ENCODE results near the gene U2AF2.

The U2AF2 gene

DNA sequence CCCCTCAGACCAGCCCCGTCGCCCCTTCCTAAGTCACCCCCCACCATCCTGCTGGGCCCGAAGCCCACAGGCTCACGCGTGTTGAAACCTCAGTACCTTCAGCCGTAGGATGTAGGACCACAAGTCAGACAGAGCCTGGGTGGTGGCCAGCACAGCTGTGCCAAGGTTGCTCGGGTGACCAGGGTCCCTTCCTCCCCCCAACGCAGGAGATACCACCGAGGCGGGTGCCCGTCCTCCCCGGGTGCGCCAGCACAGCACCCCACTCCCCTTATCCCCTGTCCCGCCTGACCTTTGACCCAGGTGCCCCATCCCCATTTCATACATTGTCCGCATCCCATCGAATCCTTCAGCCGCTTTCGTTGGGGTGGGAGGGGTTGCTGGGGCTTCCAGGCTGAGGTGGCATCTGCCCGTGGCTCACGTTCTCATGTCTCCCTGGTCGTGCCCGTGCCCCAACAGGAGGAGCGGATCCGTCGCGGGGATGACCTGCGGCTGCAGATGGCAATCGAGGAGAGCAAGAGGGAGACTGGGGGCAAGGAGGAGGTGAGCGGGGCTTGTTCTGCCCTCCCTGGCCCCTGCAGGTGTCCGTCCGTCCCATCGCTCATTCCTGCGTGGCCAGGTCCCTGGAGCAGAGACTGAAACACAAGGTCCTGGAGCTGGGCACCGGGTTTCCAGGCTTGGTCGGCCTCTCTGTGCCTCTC is 34.7 kb downstream of the U2AF2 start:
- in situ Hi-C loops (cut with HindIII; ENCODE audit: low pct_unique_long_range_greater_than_20kb, low sequenced_read_pairs), result no loop called here
- no peak for TF ChIP-seq JUND (IDR thresholded peaks at IDR 0.05; ENCODE audit: low read depth)
- DNase-seq (ENCODE audit: low read depth in 1 of 2, low spot score in 1 of 2), result no peak

DNA sequence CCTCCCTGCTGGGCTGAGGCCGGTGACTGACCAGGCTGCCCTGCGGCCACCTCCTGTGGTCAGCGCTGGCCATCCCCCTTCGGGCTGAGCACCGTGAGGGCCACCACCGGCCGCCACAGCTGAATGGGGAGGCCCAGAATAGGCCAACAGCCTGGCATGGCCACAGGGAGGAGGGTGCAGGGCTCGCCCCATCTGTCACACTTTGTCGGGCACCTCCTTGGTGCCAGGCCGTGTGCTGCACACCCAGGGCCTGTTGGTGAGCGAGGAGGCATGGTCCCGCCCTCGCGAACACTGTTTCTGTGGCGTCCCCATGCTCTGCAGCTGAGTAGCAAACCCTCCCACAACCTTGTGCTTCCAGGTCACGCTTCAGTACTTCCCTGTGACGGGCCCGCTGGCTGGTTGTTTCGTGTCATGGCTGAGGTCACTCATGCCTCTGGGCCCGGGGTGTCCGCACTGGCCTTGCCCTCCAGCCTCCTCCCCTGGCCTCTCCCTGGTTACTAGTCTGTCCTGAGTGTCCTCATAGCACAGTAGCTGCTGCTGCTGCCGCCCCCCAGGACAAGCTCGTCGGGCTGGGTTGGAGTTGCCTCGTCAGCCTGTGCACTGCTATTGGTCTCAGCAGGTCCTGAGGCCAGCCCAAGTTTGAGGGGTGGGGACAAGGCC is 35.4 kb downstream of the U2AF2 start:
- no peak for TF ChIP-seq JUND (IDR thresholded peaks at IDR 0.05; ENCODE audit: low read depth)
- in situ Hi-C loops (cut with HindIII; ENCODE audit: low pct_unique_long_range_greater_than_20kb, low sequenced_read_pairs), result no loop called here

DNA sequence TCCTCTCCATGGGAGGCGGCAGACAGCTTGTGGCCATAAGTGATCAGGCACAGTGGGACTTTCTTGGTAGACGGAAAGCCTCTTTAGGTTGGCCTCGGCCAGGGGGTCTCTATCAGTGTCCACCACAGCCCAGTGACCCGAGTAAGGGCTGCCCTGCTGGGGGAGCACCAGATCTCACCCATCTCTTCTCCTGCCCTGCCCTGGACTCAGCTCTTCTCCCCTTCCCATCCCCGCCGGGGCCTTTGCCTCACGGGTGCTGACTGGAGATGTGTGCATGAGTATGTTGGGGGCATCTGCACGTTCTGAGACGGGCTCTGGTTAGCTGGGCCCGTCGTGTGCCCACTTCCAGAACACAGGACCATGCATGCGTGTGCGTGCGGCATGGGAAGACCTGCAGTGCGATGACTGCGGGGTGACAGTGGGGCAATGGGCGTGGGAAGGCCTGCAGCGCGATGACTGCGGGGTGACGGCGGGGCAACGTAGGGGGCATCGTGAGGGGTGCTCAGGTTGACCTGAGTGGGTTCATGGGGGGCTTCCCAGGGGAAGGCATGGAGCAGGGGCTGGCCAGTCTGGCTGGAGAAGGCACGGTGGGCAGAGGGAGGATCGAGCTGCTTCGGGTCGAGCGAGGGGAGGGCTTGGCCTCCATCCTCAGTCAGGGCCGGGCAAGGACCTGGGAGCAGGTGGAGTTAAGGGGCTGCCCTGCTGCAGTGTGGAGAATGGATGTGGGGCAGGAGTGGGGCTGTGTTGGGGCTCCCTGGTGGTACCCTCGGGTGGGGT is 36.1 kb downstream of the U2AF2 start:
- in situ Hi-C loops (cut with HindIII; ENCODE audit: low pct_unique_long_range_greater_than_20kb, low sequenced_read_pairs), result no loop called here
- no peak for TF ChIP-seq JUND (IDR thresholded peaks at IDR 0.05; ENCODE audit: low read depth)
- DNase-seq (ENCODE audit: low read depth in 1 of 2, low spot score in 1 of 2), result no peak

More for the DNA sequence above, 35.4 kb downstream of the U2AF2 start:
- no peak for DNase-seq (ENCODE audit: low read depth in 1 of 2, low spot score in 1 of 2)

DNA sequence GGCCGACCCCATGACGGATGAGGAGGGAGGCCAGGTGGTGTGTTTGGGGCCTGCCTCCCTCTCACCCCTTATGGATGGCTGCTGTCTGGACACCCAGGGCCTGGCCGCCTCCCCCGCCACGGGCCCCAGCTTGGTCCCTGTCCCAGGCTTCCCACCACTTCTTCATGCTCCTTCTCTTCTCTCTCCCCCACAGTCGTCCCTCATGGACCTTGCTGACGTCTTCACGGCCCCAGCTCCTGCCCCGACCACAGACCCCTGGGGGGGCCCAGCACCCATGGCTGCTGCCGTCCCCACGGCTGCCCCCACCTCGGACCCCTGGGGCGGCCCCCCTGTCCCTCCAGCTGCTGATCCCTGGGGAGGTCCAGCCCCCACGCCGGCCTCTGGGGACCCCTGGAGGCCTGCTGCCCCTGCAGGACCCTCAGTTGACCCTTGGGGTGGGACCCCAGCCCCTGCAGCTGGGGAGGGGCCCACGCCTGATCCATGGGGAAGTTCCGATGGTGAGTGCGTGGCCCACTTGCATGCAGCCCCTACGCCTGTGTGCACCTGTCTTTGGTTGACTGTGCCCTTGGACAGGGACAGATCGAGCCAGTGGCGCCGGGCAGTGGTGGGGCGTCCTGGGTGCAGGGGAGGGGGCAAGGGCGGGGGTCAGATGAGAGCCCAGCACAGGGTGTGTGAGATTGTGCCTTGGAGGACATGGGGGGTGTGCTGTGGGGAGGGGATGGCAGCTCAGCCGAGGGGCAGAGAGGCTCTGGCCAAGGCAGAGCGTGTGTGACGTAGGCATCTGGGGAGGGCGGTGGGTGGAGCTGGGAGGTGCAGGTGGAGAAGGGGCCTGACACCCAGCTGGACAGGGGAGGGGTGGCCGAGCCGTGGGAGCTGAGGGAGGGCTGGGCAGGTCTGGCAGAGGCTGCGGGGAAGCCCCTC is 37.0 kb downstream of the U2AF2 start:
- in situ Hi-C loops (cut with HindIII; ENCODE audit: low pct_unique_long_range_greater_than_20kb, low sequenced_read_pairs), result no loop called here
- DNase-seq (ENCODE audit: low read depth in 1 of 2, low spot score in 1 of 2), result no peak
- no peak for TF ChIP-seq JUND (IDR thresholded peaks at IDR 0.05; ENCODE audit: low read depth)

GRCh38 chr19:55692681-55693081 is 37.8 kb downstream of the U2AF2 start:
- in situ Hi-C loops (cut with HindIII; ENCODE audit: low pct_unique_long_range_greater_than_20kb, low sequenced_read_pairs), result no loop called here
- no peak for DNase-seq (ENCODE audit: low read depth in 1 of 2, low spot score in 1 of 2)
- TF ChIP-seq JUND (IDR thresholded peaks at IDR 0.05; ENCODE audit: low read depth), result no peak

DNA sequence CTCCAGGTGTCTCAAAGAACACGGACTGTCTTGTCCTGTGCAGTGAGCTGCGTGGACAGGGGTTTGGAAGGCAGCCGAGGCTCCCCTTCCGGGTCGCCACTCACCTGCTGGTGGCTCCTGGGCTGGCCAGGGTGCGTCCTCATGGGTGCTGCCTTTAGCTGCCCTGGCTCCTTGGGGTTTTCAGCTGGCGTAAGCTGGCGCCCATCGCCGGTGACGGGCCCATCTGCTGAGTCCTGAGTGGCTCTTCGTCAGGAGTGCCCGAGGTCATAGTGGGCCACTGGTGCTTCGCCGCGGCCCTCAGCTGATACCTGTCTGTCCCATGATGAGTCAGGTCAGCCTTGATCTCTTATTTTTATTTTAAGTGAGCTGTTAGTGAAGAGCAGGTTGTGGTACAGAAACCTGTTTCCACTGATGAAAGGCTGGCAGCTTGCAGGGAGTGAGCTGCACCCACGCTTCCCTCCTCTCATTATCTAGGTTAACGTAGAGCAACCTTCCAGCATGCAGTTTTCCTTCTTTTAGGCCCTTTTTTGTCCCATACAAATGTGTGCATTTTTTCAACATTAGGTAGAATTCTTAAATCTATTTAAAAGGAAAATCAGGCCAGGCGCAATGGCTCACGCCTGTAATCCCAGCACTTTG is 38.6 kb downstream of the U2AF2 start:
- DNase-seq (ENCODE audit: low read depth in 1 of 2, low spot score in 1 of 2), result no peak
- in situ Hi-C loops (cut with HindIII; ENCODE audit: low pct_unique_long_range_greater_than_20kb, low sequenced_read_pairs), result no loop called here

DNA sequence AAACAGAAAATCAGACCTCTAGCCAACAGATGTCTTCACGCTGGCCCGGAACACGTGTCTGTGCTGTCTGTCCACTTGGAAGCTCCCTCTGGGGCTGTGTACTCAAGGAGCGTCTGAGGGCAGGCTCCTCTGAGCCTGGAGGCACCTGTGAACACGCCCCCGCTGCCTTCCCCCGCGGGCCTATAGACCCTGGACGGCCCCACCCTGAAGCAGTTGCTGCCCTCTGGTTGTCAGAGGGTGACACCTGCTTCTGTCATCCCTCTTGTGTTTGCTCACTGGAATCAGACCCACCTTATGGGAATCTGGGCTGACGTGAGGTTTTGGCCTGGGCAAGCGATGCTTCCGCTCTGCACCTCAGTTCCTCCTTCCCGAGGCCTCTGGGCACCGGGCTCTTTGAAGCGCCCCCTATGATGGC is 39.4 kb downstream of the U2AF2 start:
- in situ Hi-C loops (cut with HindIII; ENCODE audit: low pct_unique_long_range_greater_than_20kb, low sequenced_read_pairs), result no loop called here
- no peak for DNase-seq (ENCODE audit: low read depth in 1 of 2, low spot score in 1 of 2)
- no peak for TF ChIP-seq JUND (IDR thresholded peaks at IDR 0.05; ENCODE audit: low read depth)

More for the DNA sequence above, 38.6 kb downstream of the U2AF2 start:
- no peak for TF ChIP-seq JUND (IDR thresholded peaks at IDR 0.05; ENCODE audit: low read depth)

- TF ChIP-seq JUND (IDR thresholded peaks at IDR 0.05; ENCODE audit: low read depth), result no peak
- no peak for DNase-seq (ENCODE audit: low read depth in 1 of 2, low spot score in 1 of 2)
- in situ Hi-C loops (cut with HindIII; ENCODE audit: low pct_unique_long_range_greater_than_20kb, low sequenced_read_pairs), result no loop called here
Measured at GRCh38 chr19:55694656-55695491, 40.0 kb downstream of the U2AF2 start.

DNA sequence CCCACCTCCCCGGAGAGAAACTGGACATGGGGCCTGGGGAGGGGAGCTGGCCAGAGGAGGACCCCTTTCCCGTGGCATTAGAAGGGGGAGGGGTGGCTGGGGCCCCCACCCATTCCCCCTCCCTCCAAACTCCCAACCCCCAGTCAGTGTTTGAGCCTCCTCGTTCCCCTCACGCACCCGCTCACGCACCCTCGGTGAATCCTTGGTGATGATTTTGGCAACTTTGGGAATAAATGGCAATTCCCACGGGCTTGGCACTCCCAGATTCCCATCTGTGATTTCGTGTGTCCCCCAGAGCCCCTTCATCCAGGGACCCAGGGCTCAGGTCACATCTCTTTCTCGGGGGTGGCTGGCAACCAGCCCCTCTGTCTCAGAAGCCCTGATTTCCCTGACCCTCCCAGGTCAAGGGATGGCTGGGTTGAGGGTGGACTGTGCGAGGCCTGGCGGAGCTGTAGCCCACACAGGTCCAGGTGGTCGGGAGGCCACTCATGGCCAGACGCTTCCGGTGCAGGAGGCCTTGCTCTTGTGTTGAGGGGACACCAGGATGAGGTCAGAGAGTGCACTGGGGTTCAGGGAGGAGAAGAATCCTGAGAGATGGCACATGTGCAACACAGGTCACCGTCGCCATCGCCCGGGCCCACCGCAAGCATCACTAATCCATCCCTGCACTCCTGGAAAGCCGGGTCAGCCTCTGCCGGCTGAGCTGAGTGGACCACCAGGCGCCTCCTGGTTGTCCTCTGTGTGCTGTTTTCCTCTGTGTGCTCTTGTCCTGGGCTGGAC is 40.9 kb downstream of the U2AF2 start:
- in situ Hi-C loops (cut with HindIII; ENCODE audit: low pct_unique_long_range_greater_than_20kb, low sequenced_read_pairs), result no loop called here
- TF ChIP-seq JUND (IDR thresholded peaks at IDR 0.05; ENCODE audit: low read depth), result no peak
- DNase-seq (ENCODE audit: low read depth in 1 of 2, low spot score in 1 of 2), result no peak

- DNase-seq (ENCODE audit: low read depth in 1 of 2, low spot score in 1 of 2), result no peak
- in situ Hi-C loops (cut with HindIII; ENCODE audit: low pct_unique_long_range_greater_than_20kb, low sequenced_read_pairs), result no loop called here
- TF ChIP-seq JUND (IDR thresholded peaks at IDR 0.05; ENCODE audit: low read depth), result no peak
Measured at GRCh38 chr19:55696301-55697068, 41.6 kb downstream of the U2AF2 start.

All from T47D (cell line).